H1 (cell line): ENCODE data around the gene FES. TPM values are rescaled to one million over a fixed set of nuclear protein-coding genes. Genes with fewer than 3 reads are reported as not detected.

Source experiments
- HDAC6 ChIP-seq: IDR thresholded peaks from one replicate; pipeline ENCODE4 v1.7.1; 2012; ENCODE audit warnings: low read depth, mild to moderate bottlenecking, inconsistent platforms, low read length, moderate library complexity
- TCF12 ChIP-seq: IDR thresholded peaks from 2 replicates; pipeline ENCODE4 v1.6.1; 2011; ENCODE audit warnings: low read depth, mild to moderate bottlenecking, low read length
- polyA plus RNA-seq, 7 experiments: library from polyadenylated mRNA; depleted of rRNA in 3 of 7; stranded (reverse) in 5 of 7; unstranded in 2 of 7; fragments of >200 nt in 5 of 7; fragments of 200-250 nt in 2 of 7; gene quantifications; 1 replicate in 5 of 7; 2 replicates in 1 of 7; 4 replicates in 1 of 7; pipeline versions ENCODE4 v1.2.1 to v1.2.3, GENCODE V29; 2011 to 2013; ENCODE audit warnings: missing spikeins in 2 of 7, mixed read lengths in 2 of 7
- total RNA-seq: library from RNA; stranded (reverse); fragmentation: NEBNext Ultra II Directional; extraction: Animal tissue kit (Norgen Biotek cat#: 25700); gene quantifications from 2 replicates; pipeline ENCODE4 v1.2.1, GENCODE V29; 2021
- TF ChIP-seq, protein P1 (sequence below): IDR thresholded peaks from 2 replicates; pipeline ENCODE4 v1.6.1; 2012; ENCODE audit warnings: inconsistent platforms

The FES gene
- total and polyA plus RNA-seq, 2 of the 8 experiments (the other 6 are each of a cell fraction or from before 2014, with no cell fraction given) = 8.5 to 8.6 TPM

DNA sequence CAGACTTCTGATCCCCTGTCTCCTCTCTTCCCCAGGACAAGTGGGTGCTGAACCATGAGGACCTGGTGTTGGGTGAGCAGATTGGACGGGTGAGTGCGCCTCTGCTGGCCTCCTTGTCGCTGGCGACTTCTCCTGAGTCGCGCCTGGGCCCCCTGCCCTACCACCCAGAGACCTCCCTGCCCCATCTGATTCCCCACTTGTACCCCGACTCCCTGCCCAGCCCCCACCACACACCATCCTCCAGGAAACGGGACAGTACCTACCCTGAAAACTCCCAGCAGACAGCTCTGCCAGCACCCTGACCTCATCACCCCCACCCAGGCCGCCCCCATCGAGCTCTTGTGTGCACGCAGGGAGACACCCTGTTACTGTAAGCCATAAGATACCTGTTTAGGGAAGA is 7.7 kb downstream of the FES start (continued):
- TF ChIP-seq HDAC6 (no peak), TCF12 (no peak)
- TF ChIP-seq, protein P1, sequence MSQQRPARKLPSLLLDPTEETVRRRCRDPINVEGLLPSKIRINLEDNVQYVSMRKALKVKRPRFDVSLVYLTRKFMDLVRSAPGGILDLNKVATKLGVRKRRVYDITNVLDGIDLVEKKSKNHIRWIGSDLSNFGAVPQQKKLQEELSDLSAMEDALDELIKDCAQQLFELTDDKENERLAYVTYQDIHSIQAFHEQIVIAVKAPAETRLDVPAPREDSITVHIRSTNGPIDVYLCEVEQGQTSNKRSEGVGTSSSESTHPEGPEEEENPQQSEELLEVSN = no peak
- TF ChIP-seq, all 59 proteins: peak for 0
